H1 (cell line): ENCODE measurements around the gene SIK2. TPM values are rescaled to one million over a fixed set of nuclear protein-coding genes. Genes with fewer than 3 reads are reported as not detected.

Source experiments
- CTCF ChIA-PET: fragments of 300-600 bp; sonication (Branson Sonifier 250); formaldehyde crosslinking; loops from one replicate; lab custom pipeline; 2021; ENCODE audit not compliant: partially characterized antibody; lab: Charles Lee
- POLR2A ChIA-PET: fragments of 300-600 bp; sonication (Branson Sonifier 250); formaldehyde crosslinking; loops from one replicate; lab custom pipeline; 2021; ENCODE audit warnings: inconsistent platforms; ENCODE audit not compliant: partially characterized antibody; lab: Charles Lee
- DNase-seq, 2 experiments: peaks; one replicate each; pipeline versions ENCODE4 v3.0.0 to v3.0.0-alpha.2; 2010 to 2022; ENCODE audit warnings: low spot score in 2 of 2, low read depth in 1 of 2, mixed read lengths in 1 of 2
- FAIRE-seq: peaks from 2 replicates; lab custom pipeline; 2011; peaks lifted over from hg19 to GRCh38; lab: Jason Lieb, UNC
- H2AFZ ChIP-seq: 2 replicates; pipeline ENCODE4 v1.8.1; 2012; ENCODE audit warnings: low read length, inconsistent platforms
- H2AK5ac ChIP-seq: 2 replicates; pipeline ENCODE4 v1.6.1; 2013; ENCODE audit warnings: low read depth, low read length
- H2BK120ac ChIP-seq: replicated peaks from 2 replicates; pipeline ENCODE3; 2013; ENCODE audit warnings: low read depth, low read length, inconsistent platforms
- H2BK12ac ChIP-seq: 2 replicates; pipeline ENCODE4 v1.6.1; 2013; ENCODE audit warnings: low read depth, low read length
- H2BK15ac ChIP-seq: 2 replicates; pipeline ENCODE4 v1.6.1; 2013; ENCODE audit warnings: low read length
- H2BK20ac ChIP-seq: 2 replicates; pipeline ENCODE4 v1.6.1; 2013; ENCODE audit warnings: low read length
- H2BK5ac ChIP-seq: 2 replicates; pipeline ENCODE4 v1.6.1; 2013; ENCODE audit warnings: low read depth, low read length
- H3K14ac ChIP-seq: 2 replicates; pipeline ENCODE4 v1.6.1; 2013; ENCODE audit warnings: inconsistent platforms; ENCODE audit not compliant: insufficient read length
- H3K18ac ChIP-seq: 2 replicates; pipeline ENCODE4 v1.6.1; 2013; ENCODE audit warnings: low read length; ENCODE audit errors: extremely low read depth
- H3K23ac ChIP-seq: 2 replicates; pipeline ENCODE4 v1.6.1; 2013; ENCODE audit warnings: inconsistent platforms; ENCODE audit not compliant: insufficient read length
- H3K23me2 ChIP-seq: 2 replicates; pipeline ENCODE4 v1.6.1; 2013; ENCODE audit warnings: low read depth, low read length
- H3K27ac ChIP-seq: 2 replicates; pipeline ENCODE4 v1.6.1; 2011; ENCODE audit warnings: low read depth, low read length, inconsistent platforms
- H3K27me3 ChIP-seq, 4 experiments: replicated peaks in 1 of 4; 1 replicate in 1 of 4; 2 replicates in 3 of 4; pipeline versions ENCODE4 v1.6.1 to v1.8.1; 2011 to 2013; ENCODE audit warnings: low read length in 3 of 4, mild to moderate bottlenecking in 3 of 4, inconsistent platforms in 2 of 4, mixed read lengths in 2 of 4, moderate library complexity in 1 of 4; ENCODE audit not compliant: control insufficient read depth in 3 of 4, insufficient read depth in 3 of 4; ENCODE audit errors: extremely low read depth in 1 of 4
- H3K36me3 ChIP-seq, 4 experiments: 2 replicates each; pipeline versions ENCODE4 v1.6.1 to v1.8.1; 2011 to 2013; ENCODE audit warnings: mild to moderate bottlenecking in 4 of 4, low read length in 3 of 4, moderate library complexity in 2 of 4, control low read depth in 1 of 4, inconsistent platforms in 1 of 4; ENCODE audit not compliant: insufficient read depth in 4 of 4, control insufficient read depth in 2 of 4
- H3K4ac ChIP-seq: replicated peaks from 2 replicates; pipeline ENCODE3; 2013; ENCODE audit warnings: low read length, low read depth, mixed read lengths, inconsistent platforms; ENCODE audit not compliant: insufficient read length
- H3K4me1 ChIP-seq, 4 experiments: replicated peaks in 1 of 4; 1 replicate in 1 of 4; 2 replicates in 3 of 4; pipeline versions ENCODE4 v1.6.1 to v1.8.1; 2011 to 2013; ENCODE audit warnings: low read length in 3 of 4, inconsistent platforms in 2 of 4, mixed read lengths in 1 of 4; ENCODE audit not compliant: insufficient read depth in 4 of 4, control insufficient read depth in 3 of 4
- H3K4me2 ChIP-seq, 2 experiments: 2 replicates each; pipeline versions ENCODE4 v1.6.1 to v1.8.1; 2011 to 2013; ENCODE audit warnings: low read depth in 2 of 2, low read length in 2 of 2, control low read depth in 1 of 2, inconsistent platforms in 1 of 2, mild to moderate bottlenecking in 1 of 2; ENCODE audit not compliant: insufficient read depth in 1 of 2
- H3K4me3 ChIP-seq, 4 experiments: fragments of 200-600, 300-600 bp in 1 of 4; sonication (generic), shearing (Covaris generic), sonication (Bioruptor Twin) in 1 of 4; 2 replicates each; pipeline versions ENCODE4 v1.5.1 to v1.8.1; 2011 to 2016; ENCODE audit warnings: low read length in 4 of 4, low read depth in 3 of 4, control low read depth in 2 of 4, inconsistent platforms in 2 of 4, mild to moderate bottlenecking in 2 of 4, mixed read lengths in 1 of 4, moderate library complexity in 1 of 4; ENCODE audit not compliant: insufficient read depth in 2 of 4; ENCODE audit errors: extremely low read depth in 1 of 4
- H3K56ac ChIP-seq: replicated peaks from 2 replicates; pipeline ENCODE3; 2013; ENCODE audit warnings: low read depth, mild to moderate bottlenecking, mixed read lengths, low read length, inconsistent platforms; ENCODE audit not compliant: insufficient read length
- H3K79me1 ChIP-seq: 2 replicates; pipeline ENCODE4 v1.6.1; 2013; ENCODE audit warnings: low read depth, low read length, control low read depth
- H3K79me2 ChIP-seq, 2 experiments: 2 replicates each; pipeline versions ENCODE4 v1.6.1 to v1.8.1; 2012 to 2013; ENCODE audit warnings: low read length in 2 of 2, mild to moderate bottlenecking in 2 of 2, inconsistent platforms in 1 of 2; ENCODE audit not compliant: insufficient read depth in 2 of 2, control insufficient read depth in 1 of 2
- H3K9ac ChIP-seq, 4 experiments: replicated peaks in 1 of 4; 1 replicate in 1 of 4; 2 replicates in 3 of 4; pipeline versions ENCODE4 v1.6.1 to v1.8.1; 2011 to 2013; ENCODE audit warnings: low read depth in 3 of 4, low read length in 3 of 4, control low read depth in 2 of 4, mild to moderate bottlenecking in 2 of 4, moderate library complexity in 2 of 4, inconsistent platforms in 1 of 4; ENCODE audit errors: extremely low read depth in 1 of 4
- H3K9me3 ChIP-seq, 2 experiments: 2 replicates each; pipeline versions ENCODE4 v1.6.1 to v1.8.1; 2012 to 2013; ENCODE audit warnings: mild to moderate bottlenecking in 2 of 2, moderate library complexity in 2 of 2, control low read depth in 1 of 2, inconsistent platforms in 1 of 2, low read depth in 1 of 2, low read length in 1 of 2, mixed read lengths in 1 of 2; ENCODE audit not compliant: insufficient read depth in 2 of 2
- H4K20me1 ChIP-seq, 2 experiments: replicated peaks in 1 of 2; 2 replicates each; pipeline versions ENCODE3 to v1.8.1; 2011 to 2013; ENCODE audit warnings: inconsistent platforms in 2 of 2, low read length in 2 of 2, mild to moderate bottlenecking in 1 of 2; ENCODE audit not compliant: insufficient read depth in 2 of 2, control insufficient read depth in 1 of 2
- H4K5ac ChIP-seq: 2 replicates; pipeline ENCODE4 v1.6.1; 2013; ENCODE audit warnings: low read length, low read depth, mixed read lengths, inconsistent platforms; ENCODE audit not compliant: insufficient read length
- H4K8ac ChIP-seq: 2 replicates; pipeline ENCODE4 v1.8.0; 2013; ENCODE audit warnings: mild to moderate bottlenecking, moderate library complexity, low read length, inconsistent platforms; ENCODE audit not compliant: insufficient read depth; ENCODE audit errors: extremely low read depth
- H4K91ac ChIP-seq: replicated peaks from 2 replicates; pipeline ENCODE3; 2013; ENCODE audit warnings: low read length, mixed read lengths, inconsistent platforms; ENCODE audit not compliant: insufficient read length
- CEBPB ChIP-seq: IDR thresholded peaks from 2 replicates; pipeline ENCODE4 v1.6.1; 2012; ENCODE audit warnings: low read depth, low read length
- POLR2A ChIP-seq, 2 experiments: IDR thresholded peaks; 1 replicate in 1 of 2; 2 replicates in 1 of 2; pipeline ENCODE4 v1.6.1; 2011; ENCODE audit warnings: low read depth in 2 of 2, low read length in 2 of 2, mild to moderate bottlenecking in 2 of 2; ENCODE audit errors: control extremely low read depth in 1 of 2
- ZNF274 ChIP-seq: IDR thresholded peaks from 2 replicates; pipeline ENCODE4 v1.7.0; 2012; ENCODE audit warnings: low read length, borderline replicate concordance; ENCODE audit errors: extremely low read depth
- whole genome bisulfite sequencing, 2 experiments: shearing (Covaris generic) in 1 of 2; methylation state at CpG; one replicate each; pipeline versions ENCODE4 v1.1.6 to v1.1.7; 2013 to 2015; ENCODE audit warnings: low lambda C conversion rate in 2 of 2, mixed read lengths in 2 of 2, inconsistent platforms in 1 of 2, low coverage in 1 of 2, missing lambda C conversion rate in 1 of 2; ENCODE audit not compliant: insufficient replicate concordance in 2 of 2, insufficient coverage in 1 of 2, insufficient read length in 1 of 2; ENCODE audit errors: extremely low coverage in 1 of 2, missing lambda C conversion rate in 1 of 2; 5-methylcytosine and 5-hydroxymethylcytosine counted together
- polyA plus RNA-seq, 7 experiments: library from polyadenylated mRNA; depleted of rRNA in 3 of 7; stranded (reverse) in 5 of 7; unstranded in 2 of 7; fragments of >200 nt in 5 of 7; fragments of 200-250 nt in 2 of 7; gene quantifications; 1 replicate in 5 of 7; 2 replicates in 1 of 7; 4 replicates in 1 of 7; pipeline versions ENCODE4 v1.2.1 to v1.2.3, GENCODE V29; 2011 to 2013; ENCODE audit warnings: missing spikeins in 2 of 7, mixed read lengths in 2 of 7
- total RNA-seq: library from RNA; stranded (reverse); fragmentation: NEBNext Ultra II Directional; extraction: Animal tissue kit (Norgen Biotek cat#: 25700); gene quantifications from 2 replicates; pipeline ENCODE4 v1.2.1, GENCODE V29; 2021

Gene SIK2
- total and polyA plus RNA-seq, 2 of the 8 experiments (the other 6 are each of a cell fraction or from before 2014, with no cell fraction given) = 8.8 to 11.2 TPM

DNA sequence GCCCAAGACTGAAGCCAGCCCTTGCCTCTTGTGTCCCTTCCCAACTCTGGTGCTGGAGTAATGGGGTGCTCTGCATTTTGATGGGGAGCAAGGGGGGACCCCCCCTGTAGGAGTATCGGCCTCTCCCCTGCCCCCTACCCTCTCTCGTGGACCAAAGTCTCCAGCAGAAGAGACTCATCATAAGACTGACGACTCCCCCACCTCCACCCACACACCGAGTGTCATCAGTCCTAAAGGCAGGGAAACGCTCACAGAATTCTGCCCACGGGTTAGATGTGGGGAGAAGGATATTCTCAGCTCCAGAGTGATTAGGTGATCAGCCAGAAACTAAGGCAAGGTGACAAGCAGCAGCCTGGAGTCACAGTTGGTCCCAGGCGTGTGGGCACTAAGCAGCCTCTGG, 125.2 kb downstream of the SIK2 start:
- Histone ChIP-seq H3K9ac (no peak overlapping the region), H3K79me2 (no peaks in the 10 kb centered on the region), H2BK20ac (no peak overlapping the region), H2BK15ac (no peak overlapping the region), H3K4ac (no peak overlapping the region), H3K18ac (no peak overlapping the region), H4K91ac (no peak overlapping the region), H3K27ac (no peak overlapping the region), H4K20me1 (peaks cover 2 to 5% of the 10 kb centered on the region in 2 experiments), H2BK12ac (no peak overlapping the region), H4K5ac (no peak overlapping the region), H3K27me3 (no peaks in the 10 kb centered on the region), H2BK120ac (no peak overlapping the region), H4K8ac (no peak overlapping the region), H3K36me3 (peaks cover 0 to 6% (median 0%) of the 10 kb centered on the region in 4 experiments; a peak in 3 of 8 replicates), H3K9me3 (no peaks in the 10 kb centered on the region), H2AFZ (no peak overlapping the region), H3K4me2 (no peak overlapping the region), H3K79me1 (no peaks in the 10 kb centered on the region), H3K4me1 (peaks cover 0 to 14% (median 6%) of the 10 kb centered on the region in 4 experiments; a peak in 3 of 7 replicates), H3K23me2 (no peaks in the 10 kb centered on the region), H2BK5ac (no peak overlapping the region), H3K14ac (no peak overlapping the region), H2AK5ac (no peak overlapping the region), H3K23ac (no peak overlapping the region), H3K56ac (no peak overlapping the region), H3K4me3 (no peak overlapping the region)
- ChIA-PET CTCF (interaction anchor here (0.9 to 3.0 kb wide), 5 partner anchors 10 to 161 kb away, joined by 3 to 11 read pairs (median 5); no protein-coding TSS in a partner anchor), POLR2A (interaction anchor here (1.6 to 1.7 kb wide), 2 partner anchors 12 to 39 kb away, joined by 4 read pairs; partner anchors contain the start of gene PPP2R1B)
- no peak for DNase-seq
- FAIRE-seq = no peak
- 89% methylated on average over 7 of the region's 7 CpGs; no CpG with 5 or more reads in 1 of the 2 experiments for WGBS, 2 experiments
- TF ChIP-seq CEBPB (no peak), ZNF274 (no peak), POLR2A (IDR thresholded peaks at IDR 0.05; ENCODE audit: control extremely low read depth in 1 of 2, low read depth in 2 of 2, low read length in 2 of 2) (no peak)
